IMR-90 (cell line): Measurements from ENCODE around the gene PRRC2B. TPM values are rescaled to one million over a fixed set of nuclear protein-coding genes. Genes with fewer than 3 reads are reported as not detected.

Source experiments
- ATAC-seq: fragments of 200-7000 bp; cut with Tn5 transposase; 2 replicates; pipeline ENCODE4 v1.9.1; 2020; ENCODE audit warnings: low read depth, mild to moderate bottlenecking, moderate library complexity
- BruUV-seq: library from RNA; stranded (reverse); fragments of 400-500 nt; replicated peaks from 2 replicates; lab custom pipeline; 2021; lab: Mats Ljungman, UMichigan
- CTCF ChIA-PET: fragments of 300-600 bp; formaldehyde crosslinking; extraction: SDS; loops from one replicate; lab custom pipeline; 2021; ENCODE audit warnings: antibody characterized with exemption; lab: Yijun Ruan, JAX
- POLR2A ChIA-PET: fragments of 300-600 bp; sonication (Branson Sonifier 250); formaldehyde crosslinking; loops from one replicate; lab custom pipeline; 2022; ENCODE audit warnings: antibody characterized with exemption; ENCODE audit not compliant: unreplicated experiment; lab: Charles Lee
- DNase-seq: peaks from one replicate; pipeline ENCODE4 v3.0.0; 2013
- H2AFZ ChIP-seq: replicated peaks from 2 replicates; pipeline ENCODE3; 2013; ENCODE audit warnings: low read length, mild to moderate bottlenecking; ENCODE audit not compliant: poor library complexity
- H2AK5ac ChIP-seq: 2 replicates; pipeline ENCODE4 v1.6.1; 2013; ENCODE audit warnings: low read depth, low read length, inconsistent platforms
- H2AK9ac ChIP-seq: replicated peaks from 2 replicates; pipeline ENCODE3; 2013; ENCODE audit warnings: mild to moderate bottlenecking, low read depth, low read length, moderate library complexity; ENCODE audit not compliant: poor library complexity
- H2BK120ac ChIP-seq: 2 replicates; pipeline ENCODE4 v1.6.1; 2013; ENCODE audit warnings: low read depth, low read length, inconsistent platforms
- H2BK15ac ChIP-seq: 3 replicates; pipeline ENCODE4 v1.6.1; 2013; ENCODE audit warnings: low read depth, low read length, inconsistent platforms
- H2BK20ac ChIP-seq: 2 replicates; pipeline ENCODE4 v1.6.1; 2013; ENCODE audit warnings: low read depth, mild to moderate bottlenecking, inconsistent platforms, low read length, moderate library complexity
- H2BK5ac ChIP-seq: 2 replicates; pipeline ENCODE4 v1.6.1; 2013; ENCODE audit warnings: mild to moderate bottlenecking, low read depth, low read length, inconsistent platforms; ENCODE audit not compliant: poor library complexity, severe bottlenecking
- H3K14ac ChIP-seq: replicated peaks from 2 replicates; pipeline ENCODE4 v1.6.1; 2013; ENCODE audit warnings: low read depth, low read length, inconsistent platforms
- H3K18ac ChIP-seq: 2 replicates; pipeline ENCODE4 v1.6.1; 2013; ENCODE audit warnings: low read depth, low read length, control low read depth
- H3K23ac ChIP-seq: 2 replicates; pipeline ENCODE4 v1.6.1; 2013; ENCODE audit warnings: low read depth, low read length, inconsistent platforms
- H3K27ac ChIP-seq: 2 replicates; pipeline ENCODE4 v1.5.1; 2013; ENCODE audit warnings: mild to moderate bottlenecking, control low read depth, low read length; ENCODE audit not compliant: insufficient read depth
- H3K27me3 ChIP-seq: 2 replicates; pipeline ENCODE4 v1.6.1; 2013; ENCODE audit warnings: low read length; ENCODE audit not compliant: control insufficient read depth, insufficient read depth
- H3K36me3 ChIP-seq: 2 replicates; pipeline ENCODE4 v1.6.1; 2013; ENCODE audit warnings: low read length, mixed read lengths; ENCODE audit not compliant: control insufficient read depth, insufficient read depth
- H3K4ac ChIP-seq: 2 replicates; pipeline ENCODE4 v1.6.1; 2013; ENCODE audit warnings: low read depth, low read length, inconsistent platforms
- H3K4me1 ChIP-seq: 2 replicates; pipeline ENCODE4 v1.6.1; 2013; ENCODE audit warnings: low read length, mixed read lengths; ENCODE audit not compliant: control insufficient read depth, insufficient read depth
- H3K4me2 ChIP-seq: 2 replicates; pipeline ENCODE4 v1.6.1; 2013; ENCODE audit warnings: low read depth, mild to moderate bottlenecking, control low read depth, low read length, moderate library complexity
- H3K4me3 ChIP-seq: 2 replicates; pipeline ENCODE4 v1.5.1; 2013; ENCODE audit warnings: low read depth, mild to moderate bottlenecking, control low read depth, low read length, moderate library complexity; ENCODE audit not compliant: insufficient read depth
- H3K56ac ChIP-seq: 2 replicates; pipeline ENCODE4 v1.6.1; 2013; ENCODE audit warnings: low read length, inconsistent platforms; ENCODE audit not compliant: insufficient read depth; ENCODE audit errors: extremely low read depth
- H3K79me1 ChIP-seq, 2 experiments: 2 replicates each; pipeline ENCODE4 v1.6.1; 2013; ENCODE audit warnings: low read length in 2 of 2, inconsistent platforms in 1 of 2, low read depth in 1 of 2
- H3K9ac ChIP-seq: 2 replicates; pipeline ENCODE4 v1.6.1; 2013; ENCODE audit warnings: low read depth, low read length, control low read depth
- H3K9me1 ChIP-seq: 2 replicates; pipeline ENCODE4 v1.6.1; 2013; ENCODE audit warnings: low read length, inconsistent platforms; ENCODE audit not compliant: insufficient read depth
- H3K9me3 ChIP-seq: 2 replicates; pipeline ENCODE4 v1.6.1; 2013; ENCODE audit warnings: low read length; ENCODE audit not compliant: control insufficient read depth, insufficient read depth
- H4K20me1 ChIP-seq: 2 replicates; pipeline ENCODE4 v1.6.1; 2013; ENCODE audit warnings: low read length, inconsistent platforms; ENCODE audit not compliant: insufficient read depth
- H4K5ac ChIP-seq: 2 replicates; pipeline ENCODE4 v1.6.1; 2013; ENCODE audit warnings: mild to moderate bottlenecking, low read depth, low read length, control low read depth
- H4K8ac ChIP-seq, 2 experiments: 2 replicates each; pipeline ENCODE4 v1.6.1; 2013; ENCODE audit warnings: low read depth in 2 of 2, low read length in 2 of 2, control low read depth in 1 of 2, inconsistent platforms in 1 of 2
- H4K91ac ChIP-seq: 2 replicates; pipeline ENCODE4 v1.6.1; 2013; ENCODE audit warnings: low read depth, low read length, inconsistent platforms; ENCODE audit not compliant: insufficient read depth
- BHLHE40 ChIP-seq: fragments of 150-350 bp; IDR thresholded peaks from 2 replicates; pipeline ENCODE4 v1.6.1; 2016; ENCODE audit warnings: mild to moderate bottlenecking, low read depth, low read length
- CEBPB ChIP-seq: IDR thresholded peaks from 2 replicates; pipeline ENCODE4 v1.6.1; 2012; ENCODE audit warnings: low read depth, low read length, improper control_type of control experiment
- CHD1 ChIP-seq: IDR thresholded peaks from 2 replicates; pipeline ENCODE4 v1.6.1; 2012; ENCODE audit warnings: low read depth, low read length, improper control_type of control experiment
- CTCF ChIP-seq: conservative IDR thresholded peaks from 2 replicates; pipeline ENCODE4 v1.5.1; 2012; ENCODE audit warnings: mild to moderate bottlenecking, low read depth, low read length, improper control_type of control experiment
- FOS ChIP-seq: fragments of 150-350 bp; IDR thresholded peaks from 2 replicates; pipeline ENCODE4 v1.6.1; 2016; ENCODE audit warnings: low read depth, low read length
- MAFK ChIP-seq: IDR thresholded peaks from 2 replicates; pipeline ENCODE4 v1.6.1; 2012; ENCODE audit warnings: low read depth, low read length, improper control_type of control experiment
- MAZ ChIP-seq: IDR thresholded peaks from 2 replicates; pipeline ENCODE4 v1.6.1; 2012; ENCODE audit warnings: low read depth, mild to moderate bottlenecking, low read length, improper control_type of control experiment, moderate library complexity, borderline replicate concordance
- MXI1 ChIP-seq: IDR thresholded peaks from 2 replicates; pipeline ENCODE4 v1.6.1; 2012; ENCODE audit warnings: low read depth, mild to moderate bottlenecking, low read length, moderate library complexity, borderline replicate concordance
- NFE2L2 ChIP-seq: fragments of 150-350 bp; IDR thresholded peaks from 2 replicates; pipeline ENCODE4 v1.6.1; 2016; ENCODE audit warnings: low read depth, mild to moderate bottlenecking, low read length
- POLR2A ChIP-seq: IDR thresholded peaks from 2 replicates; pipeline ENCODE4 v1.6.1; 2012; ENCODE audit warnings: mild to moderate bottlenecking, low read depth, low read length
- RAD21 ChIP-seq: IDR thresholded peaks from 2 replicates; pipeline ENCODE4 v1.6.1; 2012; ENCODE audit warnings: low read length, improper control_type of control experiment
- RCOR1 ChIP-seq: IDR thresholded peaks from 2 replicates; pipeline ENCODE4 v1.6.1; 2012; ENCODE audit warnings: mild to moderate bottlenecking, low read length, improper control_type of control experiment; ENCODE audit not compliant: insufficient replicate concordance
- RFX5 ChIP-seq: IDR thresholded peaks from 2 replicates; pipeline ENCODE4 v1.8.0; 2012; ENCODE audit warnings: low read depth, mild to moderate bottlenecking, low read length, moderate library complexity
- SMC3 ChIP-seq: fragments of 150-350 bp; IDR thresholded peaks from 2 replicates; pipeline ENCODE4 v1.6.1; 2016; ENCODE audit warnings: low read depth, mild to moderate bottlenecking, antibody characterized with exemption, low read length, moderate library complexity
- USF2 ChIP-seq: fragments of 150-350 bp; IDR thresholded peaks from 2 replicates; pipeline ENCODE4 v1.6.1; 2017; ENCODE audit warnings: mild to moderate bottlenecking, antibody characterized with exemption, low read length, low read depth
- WGBS, 2 experiments: methylation state at CpG; one replicate each; pipeline versions ENCODE4 v1.1.5 to v1.1.7; 2013; ENCODE audit warnings: missing lambda C conversion rate in 2 of 2; ENCODE audit not compliant: insufficient read length in 1 of 2; ENCODE audit errors: extremely low coverage in 2 of 2; 5-methylcytosine and 5-hydroxymethylcytosine counted together
- dilution Hi-C: fragments of 300-500 bp; cut with HindIII; formaldehyde crosslinking; loops from one replicate; pipeline ENCODE4 v1.14.3; 2018; ENCODE audit warnings: low sequenced_read_pairs; ENCODE audit not compliant: unreplicated experiment
- in situ Hi-C: fragments of 300-500 bp; cut with MboI; formaldehyde crosslinking; loops from 3 replicates; pipeline ENCODE4 v1.14.3; 2019; ENCODE audit warnings: low sequenced_read_pairs, inconsistent platforms, mixed read lengths
- intact Hi-C: fragments of 100-400 bp; cut with micrococcal nuclease; formaldehyde crosslinking; loops from 2 replicates; pipeline ENCODE4 v1.10.0; 2022
- polyA plus RNA-seq, 3 experiments: library from polyadenylated mRNA; depleted of rRNA; stranded (reverse); fragments of >200 nt; gene quantifications; 2 replicates each; pipeline ENCODE4 v1.2.3, GENCODE V29; 2012; ENCODE audit warnings: low replicate concordance in 1 of 3
- total RNA-seq: library from RNA; depleted of rRNA; stranded (reverse); fragments of >200 nt; gene quantifications from 2 replicates; pipeline ENCODE4 v1.2.3, GENCODE V29; 2012

The PRRC2B gene
- total and polyA plus RNA-seq, 2 of the 4 experiments (the other 2 are of a cell fraction), result 19.4 to 39.1 TPM

GRCh38 chr9:131481441-131482342, 87.8 kb downstream of the PRRC2B start:
- H3K36me3 ChIP-seq, result peaks cover 92% of the 10 kb centered on the region
- H2BK120ac ChIP-seq, result no peak overlapping the region
- intact Hi-C loops (no loop called here), in situ Hi-C loops (no loop called here), dilution Hi-C loops (no loop called here)
- no peak for DNase-seq
- H3K9me3 ChIP-seq, result no peaks in the 10 kb centered on the region
- no peak overlapping the region for H2AK5ac ChIP-seq
- H3K4me3 ChIP-seq, result no peak overlapping the region
- no peak overlapping the region for H3K27ac ChIP-seq
- no peak overlapping the region for H2BK5ac ChIP-seq
- H3K23ac ChIP-seq, result no peak overlapping the region
- no peak overlapping the region for H4K8ac ChIP-seq
- ChIA-PET CTCF (interaction anchor here (0.6 kb wide), 1 partner anchor 84 kb away, joined by 3 read pairs; no protein-coding TSS in a partner anchor), POLR2A (no interaction called here)
- no peak overlapping the region for H4K91ac ChIP-seq
- no peak overlapping the region for H2AK9ac ChIP-seq
- H3K14ac ChIP-seq, result no peak overlapping the region
- H3K9ac ChIP-seq, result no peak overlapping the region
- no peak overlapping the region for H2BK20ac ChIP-seq
- H3K56ac ChIP-seq, result no peak overlapping the region
- no peak overlapping the region for H3K4ac ChIP-seq
- H3K9me1 ChIP-seq, result no peaks in the 10 kb centered on the region
- 86% methylated on average over 9 of the region's 19 CpGs; no CpG with 5 or more reads in 1 of the 2 experiments for WGBS, 2 experiments
- no peak overlapping the region for H4K5ac ChIP-seq
- no peaks in the 10 kb centered on the region for H3K4me1 ChIP-seq
- H3K79me1 ChIP-seq, result peaks cover 44 to 70% of the 10 kb centered on the region in 2 experiments
- H4K20me1 ChIP-seq, result peaks cover 45% of the 10 kb centered on the region
- no peak overlapping the region for H3K18ac ChIP-seq
- no peaks in the 10 kb centered on the region for H3K27me3 ChIP-seq
- no TSS peak for BruUV-seq
- no peak for ATAC-seq
- no peak overlapping the region for H3K4me2 ChIP-seq
- no peak overlapping the region for H2BK15ac ChIP-seq
- no peak overlapping the region for H2AFZ ChIP-seq
- TF ChIP-seq RFX5 (no peak), FOS (no peak), SMC3 (no peak), CTCF (no peak), USF2 (no peak), MAFK (no peak), MXI1 (no peak), RCOR1 (no peak), NFE2L2 (no peak), RAD21 (no peak), CEBPB (no peak), MAZ (no peak), BHLHE40 (no peak), POLR2A (no peak), CHD1 (no peak)
